ENCODE data around the gene EYA4. TPM values are rescaled to one million over a fixed set of nuclear protein-coding genes. Genes with fewer than 3 reads are reported as not detected.

EYA4 gene
- total and polyA plus RNA-seq, 2 of the 4 experiments (the other 2 are of a cell fraction), result 5.7 to 11.1 TPM

DNA sequence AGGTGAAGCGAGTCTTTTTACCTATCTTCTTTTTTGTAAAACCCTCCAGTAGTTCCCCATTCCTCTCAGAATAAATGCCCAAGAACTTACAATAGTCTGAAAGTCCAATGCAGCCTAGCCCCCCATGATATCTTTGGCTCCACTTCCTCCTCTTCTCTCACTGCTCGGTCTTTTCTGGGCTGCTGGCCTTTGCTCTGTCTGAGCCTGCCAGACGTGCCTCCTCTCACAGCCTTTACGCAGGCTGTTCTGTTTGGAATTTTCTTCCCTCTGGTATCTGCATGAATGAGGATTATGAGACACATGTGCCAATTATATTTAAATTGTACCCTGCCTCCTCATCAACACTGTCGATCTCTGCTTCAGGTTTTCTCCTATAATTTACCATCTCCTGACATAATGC, 174.1 kb downstream of the EYA4 start:
- Histone ChIP-seq H3K4me3 (ENCODE audit: insufficient read depth, low read depth, low read length) (no peak overlapping the region), H3K56ac (ENCODE audit: extremely low read depth, insufficient read depth, low read length) (no peak overlapping the region), H2AFZ (replicated peaks; ENCODE audit: low read length, poor library complexity) (no peak overlapping the region), H3K18ac (ENCODE audit: low read depth, low read length) (no peak overlapping the region), H3K9ac (ENCODE audit: low read depth, low read length) (no peak overlapping the region), H3K27ac (ENCODE audit: insufficient read depth, low read length) (no peak overlapping the region), H3K14ac (replicated peaks; ENCODE audit: low read depth, low read length) (no peak overlapping the region), H3K9me3 (ENCODE audit: control insufficient read depth, insufficient read depth, low read length) (no peaks in the 10 kb centered on the region), H4K8ac (ENCODE audit: low read depth in 2 of 2, low read length in 2 of 2) (no peak overlapping the region), H3K4me1 (ENCODE audit: control insufficient read depth, insufficient read depth, low read length) (no peaks in the 10 kb centered on the region), H2BK5ac (ENCODE audit: low read depth, low read length, poor library complexity, severe bottlenecking) (no peak overlapping the region), H3K27me3 (ENCODE audit: control insufficient read depth, insufficient read depth, low read length) (no peaks in the 10 kb centered on the region), H4K5ac (ENCODE audit: low read depth, low read length) (no peak overlapping the region), H3K4me2 (ENCODE audit: low read depth, low read length) (no peak overlapping the region), H3K4ac (ENCODE audit: low read depth, low read length) (no peak overlapping the region), H2AK9ac (replicated peaks; ENCODE audit: low read depth, low read length, poor library complexity) (no peak overlapping the region), H4K20me1 (ENCODE audit: insufficient read depth, low read length) (no peaks in the 10 kb centered on the region; the same call in 1 of the 2 replicates), H2BK120ac (ENCODE audit: low read depth, low read length) (no peak overlapping the region), H3K23ac (ENCODE audit: low read depth, low read length) (no peak overlapping the region), H3K79me1 (ENCODE audit: low read depth in 1 of 2, low read length in 2 of 2) (0 out of 4 replicates have a peak, but pooled peaks cover 0 to 3% of the 10 kb centered on the region in 2 experiments), H3K36me3 (ENCODE audit: control insufficient read depth, insufficient read depth, low read length) (no peaks in the 10 kb centered on the region; the same call in 1 of the 2 replicates), H3K9me1 (ENCODE audit: insufficient read depth, low read length) (no peaks in the 10 kb centered on the region), H2BK20ac (ENCODE audit: low read depth, low read length) (no peak overlapping the region), H2AK5ac (ENCODE audit: low read depth, low read length) (no peak overlapping the region), H2BK15ac (ENCODE audit: low read depth, low read length) (no peak overlapping the region), H4K91ac (ENCODE audit: insufficient read depth, low read depth, low read length) (no peak overlapping the region)
- dilution Hi-C loops (cut with HindIII; ENCODE audit: low sequenced_read_pairs, unreplicated experiment) (no loop called here), intact Hi-C loops (cut with micrococcal nuclease) (no loop called here), in situ Hi-C loops (cut with MboI; ENCODE audit: low sequenced_read_pairs) (no loop called here)
- POLR2A ChIA-PET (ENCODE audit: unreplicated experiment), result no interaction called here
- CTCF ChIA-PET, result no interaction called here
- ATAC-seq (ENCODE audit: low read depth) (no peak), DNase-seq (no peak)
- TF ChIP-seq RCOR1 (IDR thresholded peaks at IDR 0.05; ENCODE audit: insufficient replicate concordance, low read length) (no peak), USF2 (IDR thresholded peaks at IDR 0.05; ENCODE audit: low read depth, low read length) (no peak)
- BruUV-seq (replicated peaks), result no TSS peak
- WGBS, 2 experiments (ENCODE audit: extremely low coverage in 2 of 2, insufficient read length in 1 of 2), result no CpG with 5 or more reads among the region's 5 CpGs

Data from IMR-90 (cell line).